Activated CD8-positive, alpha-beta memory T cell treated with anti-CD3 and anti-CD28 coated beads, Interleukin-2, amount 50 U/mL, for 48 hours (primary cell): ENCODE results near the gene TIMM13.
A peak's percentile ranks its signal among the peaks of the same experiment; 100 is the strongest.
"Not testable (repeated sequence)": the region's sequence is repeated elsewhere in the genome, so short reads cannot be mapped to it uniquely, and the experiment has no call there.

Experiments used
- DNase-seq: peaks from one replicate; pipeline ENCODE4 v3.0.0-alpha.2; 2020

Gene TIMM13

GRCh38 chr19:2429917-2430535, 2.6 kb upstream of the TIMM13 start:
- DNase-seq: no peak

DNA sequence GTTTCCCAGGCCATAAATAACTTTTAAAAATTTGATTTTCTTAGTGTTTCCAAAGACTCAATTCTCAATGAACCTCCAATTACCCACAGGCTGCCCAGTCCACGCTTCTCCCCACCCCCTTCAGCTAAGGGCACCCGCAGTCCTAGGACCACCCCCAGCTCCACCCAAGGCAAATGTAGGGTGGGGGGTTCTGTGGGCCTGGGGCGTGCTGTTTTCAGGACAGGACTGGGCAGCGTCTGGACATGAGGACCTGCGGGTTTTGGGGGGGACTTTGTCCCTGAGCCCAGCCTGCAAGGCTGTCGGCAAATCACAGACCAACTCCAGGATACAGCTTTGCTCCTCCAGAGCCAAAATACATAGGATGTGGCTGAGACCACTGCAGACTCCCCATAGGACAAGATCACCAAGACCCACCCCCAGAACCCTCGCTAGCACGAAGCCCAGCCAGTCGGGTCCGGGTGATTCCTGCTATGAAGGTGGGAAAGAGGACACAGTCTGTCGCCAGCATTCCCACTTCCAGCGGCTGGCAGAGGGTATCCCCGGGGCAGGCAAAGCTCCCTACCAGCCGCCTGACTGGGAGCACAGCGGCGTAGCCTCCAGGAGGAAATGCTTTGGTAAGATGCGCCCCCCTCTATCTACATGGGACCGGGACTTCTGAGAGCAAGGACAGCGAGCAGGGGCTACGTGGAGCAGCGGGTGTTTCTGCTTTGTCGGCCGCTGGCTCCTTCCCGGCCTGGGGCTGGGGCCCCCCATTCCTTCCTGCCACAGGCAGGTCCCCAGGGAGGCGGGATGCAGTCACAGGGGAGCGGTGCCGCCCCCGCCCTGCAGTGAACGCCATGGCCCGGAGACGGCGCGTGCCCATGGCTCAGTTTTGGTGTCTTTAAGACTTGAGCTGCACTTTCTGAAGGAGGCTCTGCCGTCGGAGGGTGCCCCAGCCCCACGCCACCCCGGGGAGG, 1.6 kb upstream of the TIMM13 start:
- no peak for DNase-seq

DNA sequence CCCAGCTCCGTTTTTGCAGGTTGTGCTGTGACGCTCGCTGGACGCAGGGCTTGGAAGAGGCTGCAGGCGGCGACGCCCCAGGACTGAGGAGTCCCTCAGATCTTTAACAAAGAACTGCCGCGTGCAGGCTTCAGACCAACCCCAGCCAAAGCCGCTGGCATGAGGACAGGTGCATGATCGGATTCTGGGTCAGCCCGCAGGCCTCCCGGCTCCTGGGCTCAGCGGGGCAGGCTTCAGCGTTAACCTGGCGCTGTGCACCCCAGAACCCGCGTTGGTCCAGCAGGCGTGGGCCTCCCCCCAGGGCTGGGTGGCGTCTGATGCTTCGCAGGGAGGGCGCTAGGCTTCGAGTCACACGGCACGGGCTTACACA, 920 bp upstream of the TIMM13 start:
- DNase-seq: peak; percentile 52

DNA sequence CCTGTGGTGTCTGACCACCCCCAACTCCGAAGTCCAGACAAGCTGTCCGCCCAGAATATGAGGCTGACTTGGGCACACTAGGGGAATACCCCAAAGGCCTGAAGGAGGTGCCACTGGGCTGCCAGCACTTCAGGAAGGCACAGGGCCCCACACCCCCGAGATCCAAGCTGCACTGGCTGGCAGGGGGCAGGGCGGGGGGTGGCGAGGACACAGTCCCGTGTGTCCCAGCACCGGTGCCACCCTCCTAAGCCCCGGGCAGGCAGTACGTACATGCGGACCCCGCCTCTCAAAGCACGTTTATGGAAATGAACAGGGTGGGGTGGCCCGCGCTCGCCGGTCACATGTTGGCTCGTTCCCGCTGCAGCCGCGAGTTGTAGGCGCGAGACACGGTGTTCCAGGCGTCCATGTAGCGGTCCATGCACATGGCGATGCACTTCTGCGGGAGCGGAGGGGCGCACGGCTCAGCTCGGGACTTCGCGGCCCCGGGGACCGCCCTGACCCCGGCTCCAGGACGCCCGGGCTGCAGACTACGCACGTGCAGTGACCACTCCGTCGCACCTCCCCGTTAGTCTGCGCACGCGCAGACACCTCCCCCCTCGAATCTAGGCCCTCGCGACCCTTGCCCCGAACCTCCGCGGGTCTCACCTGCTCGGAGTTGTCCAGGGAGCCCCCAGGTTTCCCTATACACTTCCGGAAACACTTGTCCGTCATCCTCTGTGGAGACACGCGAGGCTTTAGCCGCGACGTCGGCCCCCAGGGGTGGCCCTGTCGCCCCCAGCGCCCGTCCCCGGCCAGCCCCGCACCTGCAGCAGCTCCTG, 566 bp downstream of the TIMM13 start:
- peak; percentile 79 for DNase-seq

DNA sequence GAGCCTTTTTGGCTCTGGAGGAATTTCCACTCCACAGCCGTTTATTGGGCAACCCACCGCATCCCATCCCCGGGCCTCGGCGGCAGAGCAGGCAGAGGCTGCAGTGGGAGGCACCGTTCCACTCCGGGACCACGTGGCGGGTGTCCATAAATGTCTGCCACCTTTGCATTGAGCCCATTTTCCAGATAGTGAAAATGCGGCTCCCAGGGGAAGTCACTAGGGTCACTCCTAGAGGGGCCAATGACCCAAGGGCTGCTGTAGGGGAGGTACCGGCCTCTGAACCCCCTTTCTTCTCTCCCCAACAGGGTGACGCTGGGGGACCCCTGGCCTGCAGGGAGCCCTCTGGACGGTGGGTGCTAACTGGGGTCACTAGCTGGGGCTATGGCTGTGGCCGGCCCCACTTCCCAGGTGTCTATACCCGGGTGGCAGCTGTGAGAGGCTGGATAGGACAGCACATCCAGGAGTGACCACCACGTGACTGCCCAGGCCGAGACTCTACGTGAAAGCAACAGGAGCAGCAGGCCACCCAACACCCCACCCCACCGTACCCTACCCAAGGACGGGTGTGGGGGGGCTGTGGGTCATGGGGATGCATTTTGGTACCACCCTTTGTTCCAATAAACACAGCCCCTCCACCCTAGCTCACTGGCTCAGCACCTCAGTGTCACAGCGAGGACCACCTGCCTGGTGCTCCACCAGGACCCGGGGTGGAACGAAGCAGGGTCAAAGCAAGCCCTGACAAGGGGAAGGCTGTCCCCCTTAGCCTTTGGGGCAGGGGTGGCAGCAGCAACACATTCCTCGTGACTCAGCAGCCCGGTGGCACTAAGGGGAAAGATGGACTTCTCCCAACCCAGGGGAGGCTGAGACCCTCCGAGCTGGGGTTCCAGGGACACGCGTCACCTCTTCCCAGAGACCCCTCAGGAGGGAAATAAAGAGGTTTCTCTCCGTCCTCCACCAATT, 1.5 kb downstream of the TIMM13 start:
- DNase-seq: peak; percentile 55

GRCh38 chr19:2424686-2425621, 2.4 kb downstream of the TIMM13 start:
- DNase-seq: peak; percentile 53

DNA sequence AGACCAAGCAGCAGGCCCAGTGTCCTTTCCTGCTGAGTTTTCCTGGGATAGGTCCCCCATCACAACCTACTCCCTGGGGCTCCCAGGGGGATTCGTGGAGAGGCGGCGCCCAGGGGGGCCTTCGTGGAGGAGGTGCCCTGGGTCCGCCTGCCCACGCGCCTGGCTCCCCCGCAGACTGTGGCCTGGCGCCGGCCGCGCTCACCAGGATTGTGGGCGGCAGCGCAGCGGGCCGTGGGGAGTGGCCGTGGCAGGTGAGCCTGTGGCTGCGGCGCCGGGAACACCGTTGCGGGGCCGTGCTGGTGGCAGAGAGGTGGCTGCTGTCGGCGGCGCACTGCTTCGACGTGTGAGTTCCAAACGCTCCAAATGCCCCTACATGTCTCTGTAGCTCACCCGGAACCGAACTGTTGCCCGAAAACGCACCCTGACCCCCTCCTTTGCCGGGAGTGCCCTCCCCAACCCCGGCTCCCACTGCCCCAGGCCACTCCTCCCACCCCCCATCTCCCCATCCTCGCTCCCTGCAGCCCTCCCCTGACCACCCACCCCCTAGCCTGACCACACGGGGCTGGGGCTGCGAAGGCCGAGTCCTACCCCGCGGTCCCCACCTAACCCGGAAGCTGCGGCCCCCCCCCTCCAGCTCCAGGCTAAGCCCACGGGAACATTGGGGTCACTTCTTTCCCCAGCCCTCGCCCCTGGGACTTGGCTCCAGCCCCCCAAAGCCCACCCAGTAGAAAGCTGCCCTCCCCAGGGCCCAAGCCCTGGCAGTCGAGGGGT, 3.3 kb downstream of the TIMM13 start:
- no peak for DNase-seq

GRCh38 chr19:2423071-2423914, 4.1 kb downstream of the TIMM13 start:
- DNase-seq: no peak

GRCh38 chr19:2421581-2422306, 5.6 kb downstream of the TIMM13 start:
- no peak for DNase-seq

DNA sequence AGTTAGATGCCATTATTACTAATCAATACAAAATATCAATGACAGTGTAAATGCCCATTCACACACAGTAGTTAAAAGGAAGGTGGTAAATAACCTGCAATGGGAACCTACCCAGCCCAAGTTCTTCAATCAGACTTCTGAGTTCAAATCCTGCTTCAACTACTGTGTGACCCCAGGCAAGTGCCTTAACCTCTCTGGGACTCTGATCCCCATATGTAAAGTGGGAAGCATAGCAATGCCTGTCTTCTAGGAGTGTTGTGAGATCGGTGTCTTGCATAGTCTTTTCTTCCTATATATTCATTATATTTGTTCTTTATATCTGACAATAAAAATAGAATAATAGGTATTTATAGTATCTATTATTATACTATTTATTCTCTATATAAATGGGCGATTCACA, 6.9 kb downstream of the TIMM13 start:
- no peak for DNase-seq

GRCh38 chr19:2419754-2420153, 7.6 kb downstream of the TIMM13 start:
- DNase-seq: no peak

- DNase-seq: no peak
Measured at GRCh38 chr19:2417881-2418406, 9.4 kb downstream of the TIMM13 start.

DNA sequence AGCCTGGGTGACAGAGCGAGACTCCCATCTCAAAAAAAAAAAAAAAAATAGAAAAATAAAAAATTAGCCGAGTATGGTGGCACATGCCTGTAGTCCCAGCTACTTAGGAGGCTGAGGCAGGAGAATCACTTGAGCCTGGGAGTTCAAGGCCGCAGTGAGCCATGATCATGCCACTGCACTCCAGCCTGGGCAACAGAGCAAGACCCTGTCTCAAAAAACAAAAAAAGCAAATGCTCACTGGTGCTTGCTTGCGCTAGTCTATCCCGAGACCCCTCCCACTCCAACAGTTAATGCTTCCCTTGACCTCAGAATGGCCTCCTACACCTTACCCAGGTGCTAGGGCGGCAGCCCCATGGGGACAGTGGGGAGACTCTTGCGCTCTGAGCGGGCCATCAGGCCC, 9.9 kb downstream of the TIMM13 start:
- not testable (repeated sequence) for DNase-seq

GRCh38 chr19:2416321-2417097, 10.9 kb downstream of the TIMM13 start:
- no peak for DNase-seq

DNA sequence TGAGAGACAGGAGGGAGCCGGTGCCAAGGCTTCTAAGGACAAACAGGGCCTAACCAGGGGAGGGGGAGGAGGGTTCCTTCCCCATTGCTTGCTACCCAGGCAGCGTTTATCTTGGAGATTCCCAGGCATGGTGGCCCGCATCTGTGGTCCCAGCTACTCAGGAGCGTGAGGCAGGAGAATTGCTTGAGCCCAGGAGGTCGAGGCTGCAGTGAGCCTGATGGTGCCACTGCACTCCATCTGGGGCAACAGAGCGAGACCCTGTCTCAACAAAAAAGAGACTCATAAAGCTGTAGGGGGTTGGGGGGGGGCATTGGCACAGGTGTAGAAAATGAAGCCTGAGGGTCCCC, 11.4 kb downstream of the TIMM13 start:
- DNase-seq: no peak

- no peak for DNase-seq
Measured at GRCh38 chr19:2415281-2415972, 12.0 kb downstream of the TIMM13 start.

GRCh38 chr19:2413629-2414028, 13.8 kb downstream of the TIMM13 start:
- no peak for DNase-seq
